AG09309 (cell line): Measurements from ENCODE around the gene AATF.

Experiments
- DNase-seq: peaks from one replicate; pipeline ENCODE4 v3.0.0-alpha.2; 2010; ENCODE audit warnings: low read depth
- H3K4me3 ChIP-seq: 2 replicates; pipeline ENCODE4 v1.5.1; 2011; ENCODE audit warnings: mild to moderate bottlenecking, low read depth, low read length, moderate library complexity; ENCODE audit not compliant: control insufficient read depth
- TF ChIP-seq, protein P1 (sequence below): IDR thresholded peaks from 2 replicates; pipeline ENCODE4 v1.5.1; 2011; ENCODE audit warnings: mild to moderate bottlenecking, low read depth, low read length, inconsistent platforms; ENCODE audit not compliant: insufficient read depth, control insufficient read depth; ENCODE audit errors: missing control alignments

AATF gene

DNA sequence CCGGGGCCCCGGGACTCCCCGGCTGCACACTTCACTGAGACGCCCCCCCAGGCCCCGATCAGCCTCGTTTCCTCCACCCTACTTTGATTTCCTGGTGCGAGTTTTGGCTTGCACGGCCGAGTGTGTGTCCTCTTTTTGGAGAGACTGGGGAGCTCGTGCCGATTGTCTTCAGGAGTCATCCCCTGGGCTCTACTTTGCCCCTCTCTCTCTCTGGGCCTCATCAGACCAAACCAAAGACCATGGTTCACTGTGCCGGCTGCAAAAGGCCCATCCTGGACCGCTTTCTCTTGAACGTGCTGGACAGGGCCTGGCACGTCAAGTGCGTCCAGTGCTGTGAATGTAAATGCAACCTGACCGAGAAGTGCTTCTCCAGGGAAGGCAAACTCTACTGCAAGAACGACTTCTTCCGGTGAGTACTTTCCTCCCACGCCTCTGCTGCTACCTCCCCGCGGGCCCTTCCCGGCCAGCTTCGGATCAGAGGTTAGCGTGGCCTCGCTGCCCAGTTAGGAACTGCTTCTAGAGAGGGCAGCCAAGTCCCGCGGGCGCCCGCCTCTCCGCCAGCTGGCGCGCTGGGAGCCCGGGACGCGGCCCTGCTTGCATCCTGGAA, 10.7 kb upstream of the AATF start:
- H3K4me3 ChIP-seq, result no peak overlapping the region
- TF ChIP-seq, protein P1, sequence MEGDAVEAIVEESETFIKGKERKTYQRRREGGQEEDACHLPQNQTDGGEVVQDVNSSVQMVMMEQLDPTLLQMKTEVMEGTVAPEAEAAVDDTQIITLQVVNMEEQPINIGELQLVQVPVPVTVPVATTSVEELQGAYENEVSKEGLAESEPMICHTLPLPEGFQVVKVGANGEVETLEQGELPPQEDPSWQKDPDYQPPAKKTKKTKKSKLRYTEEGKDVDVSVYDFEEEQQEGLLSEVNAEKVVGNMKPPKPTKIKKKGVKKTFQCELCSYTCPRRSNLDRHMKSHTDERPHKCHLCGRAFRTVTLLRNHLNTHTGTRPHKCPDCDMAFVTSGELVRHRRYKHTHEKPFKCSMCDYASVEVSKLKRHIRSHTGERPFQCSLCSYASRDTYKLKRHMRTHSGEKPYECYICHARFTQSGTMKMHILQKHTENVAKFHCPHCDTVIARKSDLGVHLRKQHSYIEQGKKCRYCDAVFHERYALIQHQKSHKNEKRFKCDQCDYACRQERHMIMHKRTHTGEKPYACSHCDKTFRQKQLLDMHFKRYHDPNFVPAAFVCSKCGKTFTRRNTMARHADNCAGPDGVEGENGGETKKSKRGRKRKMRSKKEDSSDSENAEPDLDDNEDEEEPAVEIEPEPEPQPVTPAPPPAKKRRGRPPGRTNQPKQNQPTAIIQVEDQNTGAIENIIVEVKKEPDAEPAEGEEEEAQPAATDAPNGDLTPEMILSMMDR, result no peak
- no peak for DNase-seq

DNA sequence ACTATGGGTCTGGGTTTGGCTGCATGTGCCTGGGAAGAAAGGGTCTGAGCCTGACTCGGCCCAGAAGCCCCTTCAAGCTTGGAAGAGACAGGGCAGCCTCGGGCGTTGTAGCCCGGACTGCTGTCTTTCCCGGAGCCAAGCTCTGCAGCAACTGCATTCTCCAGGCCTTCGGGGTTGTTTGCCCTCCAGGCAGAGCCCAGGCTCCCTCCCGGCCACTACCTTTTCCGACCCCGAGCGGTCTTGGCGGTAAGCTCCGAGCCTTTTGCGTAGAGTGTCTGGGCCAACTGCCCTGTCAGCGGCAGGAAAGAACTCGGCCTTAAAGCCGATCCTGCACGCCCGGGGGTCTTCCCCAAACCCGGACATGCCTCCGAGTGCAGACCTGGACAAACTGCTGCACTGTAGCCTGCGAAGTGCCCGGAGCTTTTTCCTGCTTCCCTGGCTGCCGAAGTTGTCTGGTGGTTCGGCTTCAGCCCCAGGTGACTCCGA, 10.1 kb upstream of the AATF start:
- TF ChIP-seq, protein P1, result no peak

DNA sequence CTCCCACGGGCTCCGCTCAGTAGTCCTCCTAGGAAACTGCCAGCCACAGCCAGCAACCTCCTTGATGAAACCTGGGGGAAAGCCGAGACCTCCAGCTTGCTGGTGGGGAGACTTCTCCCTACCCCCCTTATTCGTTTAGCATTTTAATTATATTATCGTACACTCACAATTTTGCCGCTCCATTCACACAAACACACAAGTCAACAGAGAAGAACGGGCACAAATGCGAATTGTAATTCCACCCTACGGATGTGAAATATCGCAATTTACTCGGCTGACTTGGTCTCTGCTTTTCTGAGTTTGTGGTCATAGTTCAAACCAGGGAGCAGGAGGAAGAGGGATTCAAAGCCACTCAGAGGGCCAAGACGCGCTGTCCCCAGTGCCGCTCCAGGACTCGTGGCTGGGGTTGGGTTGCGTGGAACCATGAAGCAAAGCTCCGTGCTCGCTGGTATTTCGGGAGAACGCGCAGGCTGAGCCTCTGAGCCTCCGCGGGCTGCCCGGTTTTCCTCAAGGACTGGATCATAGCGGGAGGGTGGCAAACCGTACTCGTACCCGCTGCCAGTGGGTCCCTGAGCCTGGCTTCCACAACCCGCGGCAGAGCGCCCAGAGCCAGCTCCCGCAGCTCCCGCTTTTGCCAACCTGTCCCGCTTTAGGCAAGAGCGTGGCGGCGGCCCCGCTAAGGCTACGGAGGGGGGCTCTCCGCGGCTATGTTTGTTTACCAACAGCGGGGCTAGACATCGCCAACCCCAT, 9.5 kb upstream of the AATF start:
- no peak for DNase-seq
- TF ChIP-seq, protein P1, result no peak
- no peak overlapping the region for H3K4me3 ChIP-seq

More for the DNA sequence above, 10.1 kb upstream of the AATF start:
- DNase-seq, result no peak
- H3K4me3 ChIP-seq, result no peak overlapping the region

DNA sequence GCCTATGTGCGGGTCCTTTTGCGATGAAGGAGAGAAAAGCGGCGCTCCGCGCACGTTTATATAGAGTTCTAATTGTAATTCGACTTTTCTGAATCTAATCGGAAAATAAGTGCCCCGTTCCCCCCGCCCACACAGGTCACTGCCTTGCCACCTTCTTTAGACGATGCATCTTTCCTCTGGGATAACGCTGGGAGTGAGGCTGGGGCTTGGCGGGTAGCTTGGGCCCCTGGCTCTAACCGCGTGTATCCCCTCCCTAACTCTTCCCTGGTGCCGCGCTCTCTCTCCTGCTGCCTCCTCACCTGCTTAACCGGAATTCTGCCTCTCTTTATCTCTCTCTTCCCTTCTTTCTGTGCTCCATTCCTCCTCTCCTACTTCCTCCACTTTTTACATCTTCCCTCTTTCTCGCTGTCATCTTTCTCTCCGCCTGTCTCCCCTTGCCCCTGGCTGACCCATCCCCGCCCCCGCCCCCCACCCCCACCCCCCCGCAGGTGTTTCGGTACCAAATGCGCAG, 8.9 kb upstream of the AATF start:
- TF ChIP-seq, protein P1, result no peak
- DNase-seq, result no peak
- H3K4me3 ChIP-seq, result no peak overlapping the region

DNA sequence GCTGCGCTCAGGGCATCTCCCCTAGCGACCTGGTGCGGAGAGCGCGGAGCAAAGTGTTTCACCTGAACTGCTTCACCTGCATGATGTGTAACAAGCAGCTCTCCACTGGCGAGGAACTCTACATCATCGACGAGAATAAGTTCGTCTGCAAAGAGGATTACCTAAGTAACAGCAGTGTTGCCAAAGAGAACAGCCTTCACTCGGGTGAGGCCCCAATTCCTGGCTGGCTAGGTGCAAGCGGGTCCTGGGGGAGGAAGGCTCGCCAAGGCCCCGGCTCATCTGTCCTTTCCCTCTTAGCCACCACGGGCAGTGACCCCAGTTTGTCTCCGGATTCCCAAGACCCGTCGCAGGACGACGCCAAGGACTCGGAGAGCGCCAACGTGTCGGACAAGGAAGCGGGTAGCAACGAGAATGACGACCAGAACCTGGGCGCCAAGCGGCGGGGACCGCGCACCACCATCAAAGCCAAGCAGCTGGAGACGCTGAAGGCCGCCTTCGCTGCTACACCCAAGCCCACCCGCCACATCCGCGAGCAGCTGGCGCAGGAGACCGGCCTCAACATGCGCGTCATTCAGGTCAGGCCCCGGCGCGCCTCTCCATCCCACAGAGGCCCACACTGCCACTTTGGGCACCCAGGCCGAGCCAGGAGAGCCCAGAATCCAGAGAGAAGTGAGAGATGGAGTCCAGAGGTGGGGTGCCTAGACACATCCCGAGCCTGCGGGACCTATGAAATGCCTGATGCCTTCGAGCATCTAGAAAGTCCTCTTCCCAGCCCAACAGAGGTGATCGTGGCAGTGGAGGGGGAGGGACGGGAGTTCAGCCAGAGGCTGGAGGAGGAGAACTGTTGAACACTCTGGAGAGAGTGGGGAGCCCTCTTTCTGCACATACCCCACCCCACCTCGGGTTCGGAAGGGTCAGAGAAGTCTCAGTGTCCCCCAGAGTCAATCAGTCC, 8.2 kb upstream of the AATF start:
- no peak overlapping the region for H3K4me3 ChIP-seq
- DNase-seq, result no peak
- TF ChIP-seq, protein P1, result no peak
